HCT116 (cell line): ENCODE data around the gene DCK. TPM values are rescaled to one million over a fixed set of nuclear protein-coding genes. Genes with fewer than 3 reads are reported as not detected.

Experiments
- ATAC-seq: fragments of 200-7000 bp; cut with Tn5 transposase; 2 replicates; pipeline ENCODE4 v1.9.1; 2020; ENCODE audit warnings: mild to moderate bottlenecking, moderate library complexity
- BruUV-seq: library from RNA; stranded (reverse); fragments of 400-500 nt; replicated peaks from 2 replicates; lab custom pipeline; 2021; lab: Mats Ljungman, UMichigan
- CTCF ChIA-PET: fragments of 300-600 bp; sonication (Branson Sonifier 250); formaldehyde crosslinking; loops from one replicate; lab custom pipeline; 2021; ENCODE audit warnings: antibody characterized with exemption; lab: Charles Lee
- POLR2A ChIA-PET: fragments of 300-600, 350-600 bp; sonication (Branson Sonifier 250); formaldehyde crosslinking; loops from one replicate; lab custom pipeline; 2021; ENCODE audit warnings: antibody characterized with exemption; lab: Charles Lee
- RAD21 ChIA-PET, 2 experiments: fragments of 300-600 bp; sonication (Branson Sonifier 250); formaldehyde crosslinking; loops; one replicate each; lab custom pipeline; 2023; ENCODE audit warnings: low total read pairs in 2 of 2; ENCODE audit not compliant: uncharacterized antibody in 2 of 2, unreplicated experiment in 2 of 2, low non-redundant PET in 1 of 2; lab: Charles Lee
- DNase-seq: peaks from one replicate; pipeline ENCODE4 v3.0.0-alpha.2; 2010; ENCODE audit warnings: low read depth, low spot score
- H2AFZ ChIP-seq: fragments of 200-600 bp; shearing (Covaris generic), sonication (generic); 2 replicates; pipeline ENCODE4 v1.6.1; 2017; ENCODE audit warnings: low read depth, mixed run types, mixed read lengths, antibody characterized with exemption, low read length; ENCODE audit not compliant: poor library complexity, severe bottlenecking
- H3K27ac ChIP-seq: 2 replicates; pipeline ENCODE4 v1.5.1; 2012; ENCODE audit warnings: low read depth, low read length
- H3K27me3 ChIP-seq: fragments of 200-600 bp; sonication (generic); 2 replicates; pipeline ENCODE4 v1.6.1; 2016; ENCODE audit warnings: mixed run types, low read length, mixed read lengths; ENCODE audit not compliant: insufficient read depth
- H3K36me3 ChIP-seq, 2 experiments: fragments of 200-500 bp in 1 of 2; fragments of 200-600 bp in 1 of 2; sonication (Bioruptor generic) in 1 of 2; sonication (generic) in 1 of 2; 2 replicates each; pipeline versions ENCODE4 v1.5.1 to v1.6.1; 2014 to 2016; ENCODE audit warnings: low read length in 2 of 2, inconsistent platforms in 1 of 2, mixed read lengths in 1 of 2, mixed run types in 1 of 2; ENCODE audit not compliant: insufficient read depth in 2 of 2, control insufficient read depth in 1 of 2
- H3K4me1 ChIP-seq, 2 experiments: fragments of 200-600 bp in 1 of 2; sonication (generic) in 1 of 2; 2 replicates each; pipeline versions ENCODE4 v1.5.1 to v1.6.1; 2012 to 2017; ENCODE audit warnings: low read length in 2 of 2, inconsistent platforms in 1 of 2, mild to moderate bottlenecking in 1 of 2, mixed read lengths in 1 of 2, mixed run types in 1 of 2, moderate library complexity in 1 of 2; ENCODE audit not compliant: insufficient read depth in 2 of 2, control insufficient read depth in 1 of 2
- H3K4me2 ChIP-seq: fragments of 200-600 bp; sonication (generic); 2 replicates; pipeline ENCODE4 v1.6.1; 2017; ENCODE audit warnings: mixed run types, low read length, mixed read lengths
- H3K4me3 ChIP-seq, 2 experiments: fragments of 200-600 bp in 1 of 2; sonication (generic) in 1 of 2; replicated peaks in 1 of 2; 2 replicates each; pipeline ENCODE4 v1.5.1; 2011 to 2016; ENCODE audit warnings: low read length in 2 of 2, control low read depth in 1 of 2, low read depth in 1 of 2, mild to moderate bottlenecking in 1 of 2, mixed read lengths in 1 of 2, mixed run types in 1 of 2
- H3K79me2 ChIP-seq: fragments of 200-600 bp; sonication (generic); 2 replicates; pipeline ENCODE4 v1.6.1; 2017; ENCODE audit warnings: mild to moderate bottlenecking, mixed run types, low read length, moderate library complexity, mixed read lengths; ENCODE audit not compliant: insufficient read depth
- H3K9ac ChIP-seq: fragments of 200-600 bp; sonication (generic); 2 replicates; pipeline ENCODE4 v1.6.1; 2016; ENCODE audit warnings: low read length, mixed read lengths
- H3K9me2 ChIP-seq: fragments of 200-600 bp; sonication (generic), shearing (Covaris generic); 2 replicates; pipeline ENCODE4 v1.6.1; 2017; ENCODE audit warnings: mixed run types, mild to moderate bottlenecking, moderate library complexity; ENCODE audit not compliant: insufficient read depth
- H3K9me3 ChIP-seq, 2 experiments: fragments of 200-500 bp in 1 of 2; fragments of 200-600 bp in 1 of 2; sonication (Bioruptor generic) in 1 of 2; sonication (generic) in 1 of 2; 2 replicates each; pipeline ENCODE4 v1.6.1; 2014 to 2017; ENCODE audit warnings: low read length in 2 of 2, mixed read lengths in 2 of 2, inconsistent platforms in 1 of 2, low read depth in 1 of 2, mild to moderate bottlenecking in 1 of 2, mixed run types in 1 of 2, moderate library complexity in 1 of 2; ENCODE audit not compliant: control insufficient read depth in 1 of 2, insufficient read depth in 1 of 2
- H4K20me1 ChIP-seq: fragments of 200-600 bp; sonication (generic), shearing (Covaris generic); 2 replicates; pipeline ENCODE4 v1.6.1; 2017; ENCODE audit warnings: mixed run types, mild to moderate bottlenecking, moderate library complexity; ENCODE audit not compliant: insufficient read depth
- CBX3 ChIP-seq: IDR thresholded peaks from 2 replicates; pipeline ENCODE4 v1.6.1; 2012; ENCODE audit warnings: low read depth
- CEBPB ChIP-seq: IDR thresholded peaks from 2 replicates; pipeline ENCODE4 v1.6.1; 2012; ENCODE audit warnings: low read depth
- EGR1 ChIP-seq: IDR thresholded peaks from 2 replicates; pipeline ENCODE4 v1.6.1; 2012; ENCODE audit warnings: low read depth
- EZH2 ChIP-seq: fragments of 200-600 bp; sonication (generic); IDR thresholded peaks from 2 replicates; pipeline ENCODE4 v1.6.1; 2017; ENCODE audit warnings: antibody characterized with exemption, mixed run types
- EZH2phosphoT487 ChIP-seq: fragments of 200-600 bp; IDR thresholded peaks from 2 replicates; pipeline ENCODE4 v1.6.1; 2018; ENCODE audit warnings: antibody characterized with exemption, borderline replicate concordance
- FOSL1 ChIP-seq: IDR thresholded peaks from 2 replicates; pipeline ENCODE4 v1.6.1; 2012; ENCODE audit warnings: low read depth
- JUND ChIP-seq: IDR thresholded peaks from 2 replicates; pipeline ENCODE4 v1.6.1; 2012
- MAX ChIP-seq: IDR thresholded peaks from 2 replicates; pipeline ENCODE4 v1.6.1; 2012
- POLR2A ChIP-seq: IDR thresholded peaks from 2 replicates; pipeline ENCODE4 v1.7.0; 2011; ENCODE audit warnings: borderline replicate concordance; ENCODE audit not compliant: insufficient read depth, insufficient read length; ENCODE audit errors: extremely low read depth
- POLR2AphosphoS5 ChIP-seq: IDR thresholded peaks from 2 replicates; pipeline ENCODE4 v1.6.1; 2011; ENCODE audit warnings: mild to moderate bottlenecking, low read depth, low read length, moderate library complexity
- RAD21 ChIP-seq: IDR thresholded peaks from 2 replicates; pipeline ENCODE4 v1.6.1; 2012; ENCODE audit warnings: low read depth, mild to moderate bottlenecking
- SIN3A ChIP-seq: IDR thresholded peaks from 2 replicates; pipeline ENCODE4 v1.6.1; 2012; ENCODE audit warnings: low read depth
- SP1 ChIP-seq: IDR thresholded peaks from 2 replicates; pipeline ENCODE4 v1.6.1; 2012; ENCODE audit warnings: low read depth
- TCF7L2 ChIP-seq: IDR thresholded peaks from 2 replicates; pipeline ENCODE4 v1.7.0; 2011; ENCODE audit warnings: borderline replicate concordance, inconsistent platforms; ENCODE audit not compliant: insufficient read depth, insufficient read length; ENCODE audit errors: extremely low read depth
- YY1 ChIP-seq: IDR thresholded peaks from 2 replicates; pipeline ENCODE4 v1.6.1; 2011; ENCODE audit warnings: low read length, low read depth, moderate library complexity, mild to moderate bottlenecking; ENCODE audit not compliant: insufficient replicate concordance; ENCODE audit errors: extremely low read depth
- ZBTB33 ChIP-seq: IDR thresholded peaks from 2 replicates; pipeline ENCODE4 v1.6.1; 2011; ENCODE audit warnings: mild to moderate bottlenecking, low read length, moderate library complexity; ENCODE audit not compliant: insufficient replicate concordance; ENCODE audit errors: extremely low read depth
- ZFX ChIP-seq: fragments of 450-650 bp; IDR thresholded peaks from 2 replicates; pipeline ENCODE4 v1.6.1; 2017
- ZNF274 ChIP-seq: fragments of 200-500 bp; sonication (Bioruptor generic); IDR thresholded peaks from 2 replicates; pipeline ENCODE4 v1.6.1; 2014; ENCODE audit warnings: mild to moderate bottlenecking, low read depth, low read length, inconsistent platforms
- intact Hi-C: fragments of 100-400 bp; cut with micrococcal nuclease; formaldehyde crosslinking; loops from 2 replicates; pipeline ENCODE4 v1.10.0; 2022
- total RNA-seq: library from RNA; stranded (reverse); gene quantifications from one replicate; pipeline ENCODE4 v1.2.1, GENCODE V29; 2021; ENCODE audit not compliant: unreplicated experiment
- TF ChIP-seq, protein P1 (sequence below): IDR thresholded peaks from 2 replicates; pipeline ENCODE4 v1.6.1; 2012

DCK gene
- total RNA-seq, 1 experiment from 2014 or later = 23.0 TPM

- intact Hi-C loops = no loop called here
- Histone ChIP-seq H3K36me3 (no peaks in the 10 kb centered on the region), H3K9me3 (no peaks in the 10 kb centered on the region), H3K9ac (no peak overlapping the region), H3K9me2 (no peaks in the 10 kb centered on the region), H3K4me2 (no peak overlapping the region), H3K4me3 (no peak overlapping the region), H3K4me1 (no peaks in the 10 kb centered on the region), H3K27me3 (no peaks in the 10 kb centered on the region), H4K20me1 (no peaks in the 10 kb centered on the region), H3K79me2 (peaks cover 33% of the 10 kb centered on the region), H2AFZ (no peak overlapping the region), H3K27ac (no peak overlapping the region)
- RAD21 ChIA-PET = no interaction called here
- ATAC-seq (no peak), DNase-seq (no peak)
- no TSS peak for BruUV-seq
- TF ChIP-seq MAX (no peak), EZH2 (no peak), RAD21 (peak; percentile 8; the same call in 1 of the 2 replicates)
- CTCF ChIA-PET = no interaction called here
- POLR2A ChIA-PET = no interaction called here
These were observed 44.7 kb upstream of the DCK start for GRCh38 chr4:70948665-70949260.

DNA sequence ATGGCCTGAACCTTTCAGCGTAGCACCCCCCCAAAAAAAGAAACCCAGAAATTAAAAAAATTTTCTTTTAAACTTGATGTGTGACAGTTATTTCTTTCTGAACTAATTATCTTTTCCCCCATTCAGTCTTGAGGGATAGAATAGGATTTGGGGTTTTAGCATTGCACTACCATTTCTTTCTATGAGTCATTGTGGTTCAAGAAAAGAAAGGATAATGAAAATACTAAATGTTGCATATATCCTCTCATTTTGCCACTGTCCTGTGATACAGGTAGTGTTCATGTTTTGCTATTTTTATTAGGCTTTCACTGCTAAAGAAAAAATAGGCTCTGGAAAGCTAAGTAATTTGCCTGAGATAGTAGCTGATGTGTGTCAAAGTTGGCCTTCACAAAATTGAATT, 39.4 kb upstream of the DCK start:
- no peaks in the 10 kb centered on the region for H3K9me2 ChIP-seq
- no peaks in the 10 kb centered on the region for H3K27me3 ChIP-seq
- ChIA-PET RAD21 (no interaction called here), POLR2A (interaction anchor here (0.6 kb wide), 1 partner anchor 218 kb away, joined by 3 read pairs; no protein-coding TSS in a partner anchor), CTCF (no interaction called here)
- H2AFZ ChIP-seq = no peak overlapping the region
- H4K20me1 ChIP-seq = no peaks in the 10 kb centered on the region
- no peak overlapping the region for H3K4me3 ChIP-seq
- no peak for DNase-seq
- no peak overlapping the region for H3K27ac ChIP-seq
- BruUV-seq = no TSS peak
- no peak for ATAC-seq
- H3K9me3 ChIP-seq = no peaks in the 10 kb centered on the region
- H3K9ac ChIP-seq = no peak overlapping the region
- H3K4me1 ChIP-seq = no peaks in the 10 kb centered on the region
- peaks cover 22% of the 10 kb centered on the region for H3K79me2 ChIP-seq
- intact Hi-C loops = no loop called here
- no peak overlapping the region for H3K4me2 ChIP-seq
- no peaks in the 10 kb centered on the region for H3K36me3 ChIP-seq
- TF ChIP-seq JUND = no peak
- TF ChIP-seq ZFX = no peak
- no peak for TF ChIP-seq EGR1
- TF ChIP-seq, protein P1, sequence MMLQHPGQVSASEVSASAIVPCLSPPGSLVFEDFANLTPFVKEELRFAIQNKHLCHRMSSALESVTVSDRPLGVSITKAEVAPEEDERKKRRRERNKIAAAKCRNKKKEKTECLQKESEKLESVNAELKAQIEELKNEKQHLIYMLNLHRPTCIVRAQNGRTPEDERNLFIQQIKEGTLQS = no peak
- no peak for TF ChIP-seq TCF7L2
- TF ChIP-seq YY1 = no peak
- TF ChIP-seq CBX3 = no peak
- TF ChIP-seq RAD21 = no peak
- no peak for TF ChIP-seq FOSL1
- TF ChIP-seq POLR2AphosphoS5 = no peak
- TF ChIP-seq ZNF274 = no peak
- no peak for TF ChIP-seq CEBPB
- TF ChIP-seq SP1 = no peak
- TF ChIP-seq EZH2phosphoT487 = no peak
- TF ChIP-seq MAX = no peak
- no peak for TF ChIP-seq ZBTB33
- TF ChIP-seq POLR2A = no peak
- TF ChIP-seq SIN3A = no peak
